Left renal cortex interstitium (tissue), 4 donors: ENCODE data around the gene MYF6. TPM values are rescaled to one million over a fixed set of nuclear protein-coding genes. Genes with fewer than 3 reads are reported as not detected.

ENCODE experiments used
- DNase-seq, 4 donors: peaks; one replicate each; pipeline ENCODE4 v3.0.0-alpha.2; 2013; ENCODE audit warnings: low read depth in 4 of 4, low spot score in 2 of 4, missing footprints in 1 of 4
- polyA plus RNA-seq, 4 donors: library from polyadenylated mRNA; unstranded; fragments of 120-200 nt; gene quantifications; one replicate each; pipeline ENCODE4 v1.2.1, GENCODE V29; 2013; ENCODE audit not compliant: insufficient read length in 4 of 4

The MYF6 gene
- polyA plus RNA-seq, 4 donors = 0.06 to 0.23 (median 0.12) TPM

DNA sequence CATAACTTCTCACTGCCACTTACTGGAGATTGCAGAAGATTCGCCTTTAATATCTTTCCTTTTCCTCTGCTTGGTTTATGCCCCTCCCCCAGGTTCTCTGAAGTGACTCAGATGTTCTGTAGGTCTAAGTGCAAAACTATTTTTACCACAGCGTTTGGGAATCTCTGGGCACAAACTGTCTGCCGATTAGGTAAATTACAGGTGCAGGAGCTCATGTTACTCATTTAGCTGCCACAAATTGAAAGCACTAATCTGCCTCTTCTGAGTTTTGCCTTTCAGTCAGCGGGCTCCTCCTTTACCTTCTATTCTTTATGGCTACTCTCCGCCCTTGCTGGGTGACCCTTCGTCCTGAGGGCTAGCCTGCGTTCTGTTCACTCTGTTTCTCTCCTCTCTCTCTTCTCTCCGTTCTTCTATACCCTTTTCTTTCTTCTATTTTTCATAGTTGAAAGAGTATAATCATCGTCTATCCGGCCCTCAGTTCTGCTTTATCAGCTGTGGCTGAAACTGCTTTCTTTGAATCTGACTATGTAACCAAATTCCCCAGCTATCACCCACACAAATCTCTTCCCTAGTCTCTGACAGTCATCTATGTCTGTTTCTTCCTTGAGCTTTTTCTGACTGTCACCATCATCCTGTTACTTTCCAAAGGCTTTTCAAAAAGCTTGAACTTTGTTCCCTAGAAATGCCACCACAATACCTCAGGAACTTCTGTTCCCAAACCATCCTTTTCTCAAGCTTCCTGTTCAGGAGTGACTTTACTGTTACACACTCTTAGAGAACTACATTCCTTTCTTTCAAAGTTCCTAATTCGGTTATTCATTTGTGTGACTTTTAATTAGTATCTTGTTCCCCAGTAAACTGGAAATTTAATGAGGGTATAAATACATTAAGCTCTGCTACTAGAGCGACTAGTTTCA lies 4.3 kb upstream of the MYF6 start:
- no peak for DNase-seq

DNA sequence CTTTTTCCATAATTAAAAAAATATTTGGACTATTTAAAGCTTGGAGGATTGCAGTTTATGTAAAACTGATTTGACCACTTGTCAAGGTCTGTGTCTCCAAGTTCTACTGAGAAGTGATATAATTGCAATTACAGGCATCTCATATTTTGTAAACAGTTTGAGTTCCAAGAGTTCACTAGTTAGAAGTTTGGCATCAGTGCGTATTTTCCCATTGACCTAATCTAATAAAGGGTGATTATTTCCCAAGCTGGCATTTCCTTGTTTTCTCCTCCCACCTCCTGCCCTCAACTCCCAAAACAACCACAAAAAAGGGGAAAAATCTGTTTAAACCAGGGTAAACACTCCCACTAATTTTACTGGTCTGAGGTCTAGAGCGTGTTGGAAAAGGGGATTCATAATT lies 3.0 kb upstream of the MYF6 start:
- no peak for DNase-seq

DNA sequence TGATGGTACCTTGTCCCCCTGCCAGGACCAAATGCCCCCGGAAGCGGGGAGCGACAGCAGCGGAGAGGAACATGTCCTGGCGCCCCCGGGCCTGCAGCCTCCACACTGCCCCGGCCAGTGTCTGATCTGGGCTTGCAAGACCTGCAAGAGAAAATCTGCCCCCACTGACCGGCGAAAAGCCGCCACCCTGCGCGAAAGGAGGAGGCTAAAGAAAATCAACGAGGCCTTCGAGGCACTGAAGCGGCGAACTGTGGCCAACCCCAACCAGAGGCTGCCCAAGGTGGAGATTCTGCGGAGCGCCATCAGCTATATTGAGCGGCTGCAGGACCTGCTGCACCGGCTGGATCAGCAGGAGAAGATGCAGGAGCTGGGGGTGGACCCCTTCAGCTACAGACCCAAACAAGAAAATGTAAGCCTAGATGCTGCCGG lies 410 bp downstream of the MYF6 start:
- DNase-seq = no peak

DNA sequence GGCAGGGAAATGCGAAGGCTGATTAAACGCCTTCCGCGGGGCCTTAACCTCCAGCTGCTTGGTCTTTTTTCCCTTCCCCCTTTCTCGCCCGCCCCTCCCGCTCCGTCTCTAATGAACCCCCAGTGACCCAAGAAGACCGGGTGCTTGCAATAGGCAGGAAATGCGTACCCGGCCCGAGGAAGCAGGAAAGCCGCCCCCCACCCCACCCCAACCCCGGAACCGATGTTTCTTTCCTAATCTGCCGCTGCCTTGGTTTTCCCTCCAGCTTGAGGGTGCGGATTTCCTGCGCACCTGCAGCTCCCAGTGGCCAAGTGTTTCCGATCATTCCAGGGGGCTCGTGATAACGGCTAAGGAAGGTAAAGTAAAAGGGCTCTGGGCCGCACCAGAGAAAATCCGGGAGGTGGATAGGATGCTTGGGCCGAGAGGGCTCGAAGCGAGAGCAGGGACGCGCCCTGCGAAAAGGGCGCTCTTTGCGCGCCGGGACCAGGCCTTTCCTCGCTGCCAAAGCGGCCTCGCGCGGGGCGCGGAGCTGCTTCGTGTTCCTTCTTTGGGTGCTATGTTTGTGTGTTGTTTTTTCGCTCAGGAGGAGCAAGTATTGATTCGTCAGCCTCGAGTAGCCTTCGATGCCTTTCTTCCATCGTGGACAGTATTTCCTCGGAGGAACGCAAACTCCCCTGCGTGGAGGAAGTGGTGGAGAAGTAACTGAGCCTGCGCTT lies 983 bp downstream of the MYF6 start:
- DNase-seq = no peak

DNA sequence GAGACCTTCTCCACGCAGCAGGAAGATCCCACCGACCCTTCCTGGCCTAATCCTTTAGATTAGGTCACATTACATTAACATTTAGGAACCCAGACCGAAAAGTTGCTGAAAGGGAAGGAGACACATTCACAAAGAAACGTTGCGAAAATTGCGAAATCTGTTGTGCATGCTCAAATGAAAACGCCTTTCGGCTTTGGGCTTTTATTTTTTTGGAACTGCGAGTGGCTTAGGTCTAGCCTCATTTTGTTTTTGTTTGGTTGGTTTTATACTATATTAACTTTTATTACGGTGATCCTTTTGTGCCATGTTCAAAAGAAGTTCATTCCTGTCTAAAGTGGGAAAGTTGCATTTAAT lies 1.5 kb downstream of the MYF6 start:
- DNase-seq = no peak

DNA sequence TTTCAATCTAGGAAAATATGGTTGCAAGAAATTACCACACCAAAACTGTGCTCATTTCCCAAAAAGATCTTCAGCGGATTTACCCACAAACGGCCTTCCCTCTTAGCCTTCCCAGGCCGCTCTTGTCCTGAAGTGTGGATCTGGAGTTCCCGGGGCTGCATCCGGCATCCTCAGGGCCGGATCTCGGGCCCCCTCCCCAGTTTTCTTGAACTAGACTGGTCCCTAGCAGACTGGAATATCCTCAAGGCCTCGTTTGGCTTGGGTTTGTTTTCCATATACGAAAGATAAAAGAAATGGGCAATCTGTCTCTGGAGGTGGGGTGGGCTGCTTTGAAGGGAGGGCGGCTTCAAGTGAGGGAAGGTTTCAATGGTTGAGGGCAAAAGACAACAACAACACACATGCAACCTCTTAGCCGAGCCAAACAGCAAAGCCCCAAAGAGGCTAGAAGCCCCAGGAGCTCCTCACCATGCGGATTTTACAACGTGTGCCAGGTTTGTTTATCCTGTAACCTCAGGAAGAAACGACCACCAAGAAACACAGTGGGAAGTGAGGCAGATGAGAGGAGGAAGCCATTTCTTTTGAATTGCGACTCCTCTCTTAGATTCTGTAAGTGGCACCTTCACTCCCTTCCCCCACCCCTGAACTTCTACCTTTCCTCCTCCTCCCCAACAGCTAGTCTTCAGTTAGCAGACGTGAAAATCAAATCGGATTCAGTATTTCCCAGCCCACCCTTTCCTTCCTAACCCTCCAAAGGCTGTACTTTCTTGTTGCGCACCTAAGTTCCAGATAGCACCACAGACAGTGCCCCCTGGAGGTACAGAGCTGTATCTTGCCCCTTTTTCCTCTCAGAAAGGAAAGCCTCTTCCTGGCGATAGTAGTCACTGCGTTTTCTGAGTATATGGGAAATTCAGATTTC lies 2.6 kb downstream of the MYF6 start:
- no peak for DNase-seq

DNA sequence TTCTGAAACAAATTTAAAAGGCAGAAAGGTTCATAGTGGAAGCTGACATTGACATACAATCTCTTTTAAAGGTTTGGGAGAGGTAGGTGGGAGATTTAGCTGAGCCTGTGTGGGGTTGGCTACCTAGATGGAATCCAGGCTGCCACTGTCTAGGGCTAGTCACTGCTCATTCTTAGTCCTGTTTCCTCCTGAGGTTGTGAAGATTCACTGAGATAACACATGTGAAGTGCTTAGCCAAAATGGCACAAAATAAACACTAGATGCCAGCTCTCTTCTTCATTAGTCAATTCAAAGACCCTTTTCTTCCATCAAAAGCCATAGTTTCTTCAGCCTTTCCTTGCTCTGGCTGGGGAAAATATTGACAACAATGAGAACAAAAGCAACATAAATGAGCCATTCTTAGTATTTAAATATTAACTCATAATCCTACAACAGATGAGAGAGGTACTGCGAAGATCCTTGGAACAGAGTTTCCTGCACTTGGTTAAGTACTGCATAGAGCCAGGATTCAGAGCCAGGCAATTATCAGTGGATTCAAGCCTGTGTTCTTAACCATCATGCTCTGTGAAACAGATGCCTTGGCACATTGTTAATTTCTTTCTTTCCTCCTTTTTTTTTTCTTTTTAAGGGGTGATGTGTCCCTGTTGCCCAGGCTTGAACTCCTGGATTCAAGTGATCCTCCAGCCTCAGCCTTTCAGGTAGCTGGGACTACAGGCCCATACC lies 3.5 kb downstream of the MYF6 start:
- no peak for DNase-seq

DNA sequence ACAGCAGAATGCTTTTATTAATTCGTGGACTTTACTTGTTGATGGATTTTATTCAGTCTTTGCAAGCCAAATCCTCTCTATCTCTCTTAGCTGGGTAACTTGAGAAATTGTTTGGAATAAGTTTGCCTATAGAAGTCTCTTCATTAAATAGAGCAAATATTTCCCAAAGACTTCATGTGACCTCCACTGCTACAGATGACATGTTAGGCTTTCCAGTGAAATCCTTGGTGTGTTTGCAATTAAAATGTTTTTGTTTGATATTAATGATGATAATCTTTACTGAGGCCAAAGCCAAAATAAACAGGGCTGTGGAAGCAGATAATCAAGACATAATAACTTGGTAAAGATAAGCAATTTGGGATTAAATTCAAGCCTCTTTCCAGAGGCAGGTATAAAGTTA lies 4.4 kb downstream of the MYF6 start:
- no peak for DNase-seq

DNA sequence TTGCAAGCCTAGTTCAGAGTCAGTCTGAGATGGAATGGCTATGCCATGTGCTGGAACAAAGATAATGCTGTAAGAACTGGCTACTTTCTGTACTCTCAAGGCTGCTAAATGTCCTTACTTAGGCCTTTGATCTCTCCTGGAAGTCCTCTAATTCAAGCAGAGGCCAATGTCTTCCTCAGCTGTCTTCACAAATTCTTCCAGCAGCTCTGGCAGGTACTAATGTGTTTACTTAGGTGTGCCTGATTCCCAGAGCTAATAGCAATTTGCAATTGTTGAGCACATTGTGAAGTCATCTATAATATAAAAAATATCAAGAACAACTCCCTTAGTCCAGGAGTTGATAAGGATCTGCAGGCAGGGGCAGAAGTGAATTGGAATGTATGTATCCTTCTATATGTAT lies 5.4 kb downstream of the MYF6 start:
- DNase-seq = no peak

DNA sequence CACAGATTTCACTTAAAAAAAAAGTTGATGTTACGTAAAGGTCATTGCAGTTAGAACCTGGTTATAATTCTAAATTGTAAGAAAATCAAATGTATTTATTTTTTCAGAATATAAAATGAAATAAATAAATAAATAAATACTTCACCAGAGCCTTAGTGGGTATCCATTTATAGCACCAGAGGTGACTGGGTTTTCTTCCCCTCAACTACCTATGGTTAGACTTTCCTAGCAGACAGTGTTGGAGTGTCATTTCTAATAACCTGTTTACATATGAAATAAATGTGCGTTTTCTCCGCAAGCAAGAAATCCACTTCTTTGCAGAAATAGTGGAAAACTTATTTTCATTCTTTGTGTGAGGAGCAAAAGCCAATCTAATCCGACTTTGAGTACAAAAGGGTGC lies 6.0 kb downstream of the MYF6 start:
- no peak for DNase-seq

DNA sequence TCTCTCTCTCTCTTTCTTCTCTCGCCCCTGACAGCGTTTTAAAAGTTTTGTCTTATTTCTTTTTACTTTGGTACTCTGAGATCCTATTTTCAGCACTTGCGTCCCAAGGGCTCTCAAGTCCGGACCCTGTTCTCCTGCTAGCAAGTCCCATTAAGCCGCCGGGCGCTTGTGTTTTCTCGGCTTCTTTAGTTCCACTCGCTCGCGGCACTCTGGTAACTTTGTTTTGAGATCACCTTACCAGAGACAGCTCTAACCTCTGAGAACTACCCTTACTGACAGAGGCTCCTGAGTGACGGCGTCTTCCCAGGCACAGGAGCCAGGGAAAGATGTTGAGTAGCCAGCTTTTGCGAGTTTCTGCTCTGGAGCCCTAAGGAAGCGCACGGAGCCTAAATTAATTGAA lies 6.6 kb downstream of the MYF6 start:
- DNase-seq = no peak

DNA sequence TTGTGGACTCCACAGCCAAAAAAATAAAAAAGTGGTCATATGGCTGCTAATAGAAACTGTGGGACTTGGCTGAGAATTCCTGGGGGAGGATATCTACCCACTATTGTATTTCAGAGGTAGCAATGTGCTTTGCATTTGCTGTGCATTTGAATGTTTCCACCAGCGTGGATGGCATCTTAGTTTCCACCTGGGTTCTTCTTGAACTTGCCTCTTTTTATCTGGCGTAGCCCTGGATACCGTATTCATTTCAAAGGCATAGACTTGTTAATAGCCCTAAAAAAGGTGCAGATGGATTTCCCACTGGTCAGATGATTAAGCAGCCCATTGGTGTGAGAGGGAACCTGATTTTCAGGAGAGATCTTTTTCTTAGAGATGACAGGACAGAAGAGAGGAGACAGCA lies 7.4 kb downstream of the MYF6 start:
- no peak for DNase-seq

DNA sequence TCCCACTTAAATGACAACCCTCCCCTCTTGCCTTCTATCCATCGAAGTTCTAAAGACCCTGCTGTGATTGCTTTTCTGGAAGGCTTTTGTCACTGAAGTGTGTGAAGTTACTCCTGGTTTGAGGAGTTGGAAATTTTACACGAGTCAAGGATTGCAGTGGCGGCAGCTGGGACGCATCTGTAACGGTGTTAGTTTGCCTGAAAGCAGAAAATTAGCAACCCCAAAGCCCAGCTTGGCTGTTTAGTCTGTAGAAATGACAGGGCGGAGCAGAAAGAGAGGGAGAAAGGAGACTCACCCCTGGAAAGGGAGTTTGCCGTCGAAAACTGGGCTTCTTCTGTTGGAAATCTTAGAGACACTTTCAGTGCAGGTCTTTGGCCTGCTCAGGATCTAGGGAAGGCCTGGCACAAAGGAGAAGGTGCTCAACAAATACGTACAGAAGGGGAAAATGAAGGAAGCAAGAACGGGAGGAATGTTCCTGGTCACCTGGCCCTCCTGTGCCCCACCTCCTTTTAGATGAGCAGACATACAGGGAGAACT lies 8.3 kb downstream of the MYF6 start:
- DNase-seq = no peak

DNA sequence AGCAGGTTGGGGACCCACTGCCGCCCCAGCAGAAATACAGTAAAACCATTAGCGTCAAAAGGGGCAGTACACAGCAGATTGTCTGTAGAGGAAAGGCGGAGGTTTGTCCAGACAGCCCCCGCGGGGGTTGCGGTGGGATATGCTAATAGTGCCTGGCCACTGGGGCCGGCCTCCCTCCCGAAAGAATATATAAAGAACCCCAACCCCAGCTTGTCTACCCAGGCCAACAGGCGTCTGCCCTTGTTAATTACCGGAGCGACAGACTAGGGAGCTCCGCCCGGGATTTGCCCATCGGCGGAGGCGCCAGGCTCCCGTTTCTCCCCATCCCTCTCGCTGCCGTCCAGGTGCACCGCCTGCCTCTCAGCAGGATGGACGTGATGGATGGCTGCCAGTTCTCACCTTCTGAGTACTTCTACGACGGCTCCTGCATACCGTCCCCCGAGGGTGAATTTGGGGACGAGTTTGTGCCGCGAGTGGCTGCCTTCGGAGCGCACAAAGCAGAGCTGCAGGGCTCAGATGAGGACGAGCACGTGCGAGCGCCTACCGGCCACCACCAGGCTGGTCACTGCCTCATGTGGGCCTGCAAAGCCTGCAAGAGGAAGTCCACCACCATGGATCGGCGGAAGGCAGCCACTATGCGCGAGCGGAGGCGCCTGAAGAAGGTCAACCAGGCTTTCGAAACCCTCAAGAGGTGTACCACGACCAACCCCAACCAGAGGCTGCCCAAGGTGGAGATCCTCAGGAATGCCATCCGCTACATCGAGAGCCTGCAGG lies 9.4 kb downstream of the MYF6 start, which contains the start of gene MYF5:
TSS of gene MYF5 (plus strand) at position 217 of the 774 bp plus-strand sequence. CDS start at position 369, 152 bp downstream.
- no peak for DNase-seq

DNA sequence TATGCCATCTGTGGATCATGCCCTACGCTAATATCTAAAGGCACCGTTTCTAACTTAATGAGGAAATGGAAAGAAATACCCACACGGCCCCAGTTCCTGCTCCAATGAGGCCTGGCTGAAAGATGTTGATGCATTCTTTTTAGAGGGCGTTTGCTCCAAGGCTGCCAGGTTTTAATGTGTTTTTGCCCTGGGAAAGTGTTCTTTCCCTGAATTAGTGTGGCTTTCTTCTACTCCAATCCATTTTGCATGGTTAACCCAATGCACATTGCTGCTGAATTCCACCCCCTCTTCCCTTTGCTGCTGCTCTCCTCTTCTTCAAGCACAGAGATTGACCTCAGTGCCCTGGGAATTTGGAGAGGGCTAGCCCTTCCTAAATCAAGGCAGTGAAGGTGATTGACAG lies 10.4 kb downstream of the MYF6 start:
- no peak for DNase-seq

DNA sequence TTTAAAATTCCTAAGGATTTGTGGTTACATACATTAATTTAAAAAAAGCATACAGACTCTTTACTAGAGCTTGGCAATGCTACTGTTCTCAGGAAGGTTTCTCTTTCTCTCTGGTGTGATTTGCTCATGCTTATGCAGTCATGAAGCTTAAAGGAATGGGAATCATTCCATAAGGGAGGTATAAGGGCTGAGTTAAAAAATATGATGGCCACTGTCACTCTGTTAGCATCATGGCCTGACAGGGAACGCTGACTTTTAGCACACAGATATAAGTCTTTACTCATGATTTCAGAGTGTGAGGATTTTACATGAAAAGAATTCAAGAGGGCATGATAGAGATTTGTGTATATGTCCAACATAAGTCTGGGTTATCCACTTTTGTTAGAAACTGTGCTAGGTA lies 13.1 kb downstream of the MYF6 start:
- DNase-seq = no peak

DNA sequence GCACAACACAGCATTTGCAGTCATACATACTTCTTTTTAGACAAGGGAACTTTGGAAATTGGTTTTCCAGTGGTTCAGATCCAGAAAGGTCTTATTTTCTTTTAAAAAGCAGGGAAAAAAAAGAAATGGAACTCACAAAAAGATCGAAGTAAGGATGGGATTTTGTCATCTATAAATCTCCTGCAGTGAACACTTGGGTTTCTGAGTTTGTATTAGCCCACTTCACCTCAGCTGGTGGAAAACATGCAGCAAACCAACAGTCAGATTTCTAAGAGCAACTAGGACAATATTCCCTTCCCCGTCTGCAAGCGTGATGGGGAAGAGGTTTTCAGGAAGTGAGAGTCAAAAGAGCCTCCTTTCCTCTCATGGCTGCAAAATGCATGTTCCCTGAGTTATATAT lies 13.9 kb downstream of the MYF6 start:
- DNase-seq = no peak

DNA sequence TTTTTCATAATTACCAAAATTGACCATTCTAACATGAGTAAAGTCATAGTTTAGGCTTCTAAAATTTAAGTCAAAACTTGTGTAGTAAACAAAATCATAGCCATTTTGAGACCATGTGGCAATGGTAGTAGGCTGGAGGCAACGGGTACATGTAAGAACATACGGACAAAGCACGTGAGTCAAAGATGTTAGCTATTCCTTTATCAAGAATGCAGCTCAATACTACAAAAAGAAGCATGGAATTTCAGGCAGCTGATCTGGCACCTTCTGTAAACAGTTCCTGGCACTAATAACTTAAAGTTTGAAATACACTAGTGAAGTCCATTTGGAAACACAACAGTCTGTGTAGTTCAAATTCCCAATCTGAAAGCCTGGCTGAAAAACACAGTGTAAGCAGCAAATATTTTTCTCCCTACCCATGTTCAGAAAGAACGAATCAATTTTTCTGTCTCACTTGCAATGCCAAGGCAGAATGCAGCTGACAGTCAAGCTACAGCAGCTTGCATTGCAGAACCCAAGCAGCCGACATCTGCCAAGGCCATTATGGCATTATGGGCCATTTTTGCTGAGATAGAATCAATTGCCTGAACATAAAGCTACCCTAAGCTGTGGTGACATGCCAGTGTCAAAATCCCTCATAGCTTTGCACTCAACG lies 38.5 kb downstream of the MYF6 start:
- DNase-seq = no peak

DNA sequence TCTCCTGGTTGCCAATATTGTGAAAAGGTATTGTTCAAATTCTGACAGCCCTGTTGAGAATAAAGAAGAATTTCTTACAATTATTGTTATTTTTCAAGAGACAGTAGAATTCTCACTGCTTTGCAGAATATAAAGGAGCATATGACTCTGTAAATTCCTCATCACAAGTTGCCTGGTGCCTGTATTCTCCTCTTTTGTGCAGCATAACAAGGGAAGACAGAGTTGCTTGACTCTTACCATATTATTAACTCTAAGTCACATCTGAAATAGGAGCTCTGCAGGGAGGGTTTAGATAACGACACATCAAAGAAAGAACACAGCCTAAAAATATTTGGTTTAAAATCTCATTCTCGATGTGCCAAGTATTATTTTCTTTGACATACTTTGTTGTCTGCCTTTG lies 40.4 kb downstream of the MYF6 start:
- no peak for DNase-seq
